ENCODE results near the gene HSPG2. TPM values are rescaled to one million over a fixed set of nuclear protein-coding genes. Genes with fewer than 3 reads are reported as not detected.

HSPG2 gene
- total and polyA plus RNA-seq, 2 of the 8 experiments (the other 6 are each of a cell fraction or from before 2014, with no cell fraction given): 17.8 to 111 TPM

DNA sequence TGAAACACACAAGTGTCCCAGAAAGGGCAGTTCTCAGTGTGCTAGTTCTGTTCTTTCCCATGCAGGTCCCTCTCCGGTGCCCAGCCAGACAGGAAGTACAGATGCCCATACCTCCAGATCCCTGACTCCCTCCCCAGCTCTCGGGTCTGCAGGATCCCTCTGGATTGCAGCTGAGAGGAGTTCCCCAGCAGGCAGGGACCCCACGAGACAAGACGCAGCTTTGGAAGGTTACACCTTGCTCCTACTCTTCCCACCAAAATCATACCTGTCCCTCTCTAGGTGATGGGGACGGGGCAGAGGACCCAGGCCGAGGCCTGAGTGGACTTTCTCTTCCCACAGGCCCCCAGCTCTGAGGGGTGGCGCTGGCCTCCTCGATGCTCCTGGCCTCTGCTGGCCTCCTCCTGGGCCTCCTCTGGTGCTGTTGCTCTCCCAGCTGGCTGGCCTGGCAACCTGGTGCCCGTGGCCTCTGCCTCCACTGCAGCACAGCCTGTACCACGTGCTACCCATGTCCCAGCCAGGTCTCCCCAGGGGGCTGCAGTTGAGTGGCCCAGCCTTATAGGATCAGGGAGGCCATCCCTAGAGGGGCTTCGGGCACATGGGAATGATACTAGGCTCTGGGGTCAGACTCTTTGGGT lies 115.6 kb downstream of the HSPG2 start:
- no peak for FAIRE-seq
- H2AFZ ChIP-seq (ENCODE audit: low read length): no peak overlapping the region
- DNase-seq (ENCODE audit: low read depth in 1 of 2, low spot score in 2 of 2): no peak
- TF ChIP-seq CBX8 (IDR thresholded peaks at IDR 0.05; ENCODE audit: borderline replicate concordance, low read depth, low read length) (no peak), SIRT6 (IDR thresholded peaks at IDR 0.05; ENCODE audit: low read length) (no peak), SP1 (IDR thresholded peaks at IDR 0.05; ENCODE audit: low read depth, low read length) (no peak), BCL11A (IDR thresholded peaks at IDR 0.05; ENCODE audit: low read depth in 2 of 2, low read length in 2 of 2) (no peak), JUN (IDR thresholded peaks at IDR 0.05; ENCODE audit: low read depth, low read length) (no peak), CHD1 (IDR thresholded peaks at IDR 0.05; ENCODE audit: low read depth, low read length) (no peak)
- H2BK20ac ChIP-seq (ENCODE audit: low read length): no peak overlapping the region
- H3K14ac ChIP-seq (ENCODE audit: insufficient read length): no peak overlapping the region
- no peak overlapping the region for H3K56ac ChIP-seq (replicated peaks; ENCODE audit: insufficient read length, low read depth, low read length)
- no peak overlapping the region for H3K4ac ChIP-seq (replicated peaks; ENCODE audit: insufficient read length, low read depth, low read length)
- peaks cover 0 to 17% (median 5%) of the 10 kb centered on the region in 4 experiments; a peak in 4 of 8 replicates for H3K36me3 ChIP-seq (ENCODE audit: control insufficient read depth in 2 of 4, insufficient read depth in 4 of 4, low read length in 3 of 4)
- peaks cover 0 to 6% (median 0%) of the 10 kb centered on the region in 4 experiments; a peak in 4 of 7 replicates for H3K4me1 ChIP-seq (replicated peaks in 1 of 4; ENCODE audit: control insufficient read depth in 3 of 4, insufficient read depth in 4 of 4, low read length in 3 of 4)
- WGBS, 2 experiments (ENCODE audit: extremely low coverage in 1 of 2, insufficient coverage in 1 of 2, insufficient read length in 1 of 2, insufficient replicate concordance in 2 of 2, low coverage in 1 of 2, low lambda C conversion rate in 2 of 2, missing lambda C conversion rate in 1 of 2): 83% methylated on average over 11 of the region's 11 CpGs; no CpG with 5 or more reads in 1 of the 2 experiments
- H4K5ac ChIP-seq (ENCODE audit: insufficient read length, low read depth, low read length): no peak overlapping the region
- no peaks in the 10 kb centered on the region; a peak in 1 of 7 replicates for H3K27me3 ChIP-seq (replicated peaks in 1 of 4; ENCODE audit: control insufficient read depth in 3 of 4, extremely low read depth in 1 of 4, insufficient read depth in 3 of 4, low read length in 3 of 4)
- H2AK5ac ChIP-seq (ENCODE audit: low read depth, low read length): no peak overlapping the region
- H3K4me2 ChIP-seq (ENCODE audit: insufficient read depth in 1 of 2, low read depth in 2 of 2, low read length in 2 of 2): no peak overlapping the region
- no peak overlapping the region for H4K8ac ChIP-seq (ENCODE audit: extremely low read depth, insufficient read depth, low read length)
- CTCF ChIA-PET (ENCODE audit: partially characterized antibody): interaction anchor here (0.9 to 1.6 kb wide), 2 partner anchors 129 to 142 kb away, joined by 3 to 6 read pairs; no protein-coding TSS in a partner anchor
- H2BK15ac ChIP-seq (ENCODE audit: low read length): no peak overlapping the region
- no peaks in the 10 kb centered on the region for H3K9me3 ChIP-seq (ENCODE audit: insufficient read depth in 2 of 2, low read depth in 1 of 2, low read length in 1 of 2)
- no peak overlapping the region for H2BK5ac ChIP-seq (ENCODE audit: low read depth, low read length)
- no peaks in the 10 kb centered on the region for H3K23me2 ChIP-seq (ENCODE audit: low read depth, low read length)
- H2BK120ac ChIP-seq (replicated peaks; ENCODE audit: low read depth, low read length): no peak overlapping the region
- no peak overlapping the region for H3K18ac ChIP-seq (ENCODE audit: extremely low read depth, low read length)
- H3K23ac ChIP-seq (ENCODE audit: insufficient read length): no peak overlapping the region
- H3K27ac ChIP-seq (ENCODE audit: low read depth, low read length): no peak overlapping the region
- H4K91ac ChIP-seq (replicated peaks; ENCODE audit: insufficient read length, low read length): no peak overlapping the region
- no peak overlapping the region for H3K9ac ChIP-seq (replicated peaks in 1 of 4; ENCODE audit: extremely low read depth in 1 of 4, low read depth in 3 of 4, low read length in 3 of 4)
- no peaks in the 10 kb centered on the region for H3K79me2 ChIP-seq (ENCODE audit: control insufficient read depth in 1 of 2, insufficient read depth in 2 of 2, low read length in 2 of 2)
- H2BK12ac ChIP-seq (ENCODE audit: low read depth, low read length): no peak overlapping the region
- peaks cover 0 to 2% of the 10 kb centered on the region in 2 experiments for H4K20me1 ChIP-seq (replicated peaks in 1 of 2; ENCODE audit: control insufficient read depth in 1 of 2, insufficient read depth in 2 of 2, low read length in 2 of 2)
- POLR2A ChIA-PET (ENCODE audit: partially characterized antibody): interaction anchor here (1.5 to 1.6 kb wide), 2 partner anchors 39 kb away, joined by 4 to 5 read pairs; partner anchors contain the start of gene USP48
- H3K79me1 ChIP-seq (ENCODE audit: low read depth, low read length): no peaks in the 10 kb centered on the region
- no peak overlapping the region for H3K4me3 ChIP-seq (ENCODE audit: extremely low read depth in 1 of 4, insufficient read depth in 2 of 4, low read depth in 3 of 4, low read length in 4 of 4)
